ENCODE measurements around the gene MELTF.

The MELTF gene

DNA sequence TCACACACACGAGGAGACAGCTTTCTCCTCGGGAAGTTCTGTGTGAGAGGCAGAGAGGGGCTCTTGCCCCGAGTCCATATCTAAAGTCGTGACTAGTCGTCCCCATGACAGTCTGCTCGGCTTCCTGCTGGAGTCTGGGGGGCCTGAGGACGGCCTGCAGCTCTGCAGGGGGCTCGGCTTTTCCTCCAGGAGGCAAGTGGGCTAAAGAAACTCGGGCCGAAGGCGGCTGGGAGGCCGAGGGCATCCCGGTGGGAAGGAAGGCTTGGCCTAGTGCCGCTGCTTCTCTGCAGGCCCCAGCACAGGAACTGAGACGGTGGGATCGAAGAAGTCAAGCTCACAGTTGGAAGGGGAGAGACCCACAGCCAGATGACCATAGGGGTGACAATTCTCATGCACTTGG lies 35.6 kb downstream of the MELTF start:
- no peak for DNase-seq (ENCODE audit: low spot score)

DNA sequence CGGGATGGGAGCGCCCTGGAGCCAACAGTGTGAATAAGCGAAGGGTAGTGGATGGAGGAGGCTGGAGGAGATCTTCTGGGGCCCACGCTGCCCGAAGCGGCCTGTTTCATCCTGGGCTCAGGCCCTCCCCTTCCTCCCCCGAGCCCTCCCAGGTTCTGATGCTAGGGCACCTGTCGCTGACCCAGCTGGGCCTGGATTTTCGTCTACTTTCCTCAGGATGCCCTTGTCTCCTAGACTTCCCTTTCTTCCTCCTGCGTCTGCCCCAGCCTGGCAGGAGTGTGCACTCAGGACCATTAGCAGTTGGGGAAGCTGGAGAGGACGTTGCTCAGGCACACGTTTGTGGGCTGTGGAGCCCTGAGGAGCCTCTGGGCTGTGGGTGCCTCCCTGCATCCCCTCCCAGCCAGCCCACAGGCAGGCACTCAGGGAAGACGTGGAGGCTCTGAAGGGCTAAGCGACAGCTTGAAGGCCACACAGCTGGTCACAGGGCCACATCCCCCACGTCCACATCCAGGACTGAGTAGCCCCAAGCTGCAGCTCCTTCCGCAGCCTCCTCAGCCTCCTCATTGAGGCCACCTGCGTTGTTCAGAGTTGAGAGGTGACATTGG lies 37.1 kb downstream of the MELTF start:
- DNase-seq (ENCODE audit: low spot score) = no peak

DNA sequence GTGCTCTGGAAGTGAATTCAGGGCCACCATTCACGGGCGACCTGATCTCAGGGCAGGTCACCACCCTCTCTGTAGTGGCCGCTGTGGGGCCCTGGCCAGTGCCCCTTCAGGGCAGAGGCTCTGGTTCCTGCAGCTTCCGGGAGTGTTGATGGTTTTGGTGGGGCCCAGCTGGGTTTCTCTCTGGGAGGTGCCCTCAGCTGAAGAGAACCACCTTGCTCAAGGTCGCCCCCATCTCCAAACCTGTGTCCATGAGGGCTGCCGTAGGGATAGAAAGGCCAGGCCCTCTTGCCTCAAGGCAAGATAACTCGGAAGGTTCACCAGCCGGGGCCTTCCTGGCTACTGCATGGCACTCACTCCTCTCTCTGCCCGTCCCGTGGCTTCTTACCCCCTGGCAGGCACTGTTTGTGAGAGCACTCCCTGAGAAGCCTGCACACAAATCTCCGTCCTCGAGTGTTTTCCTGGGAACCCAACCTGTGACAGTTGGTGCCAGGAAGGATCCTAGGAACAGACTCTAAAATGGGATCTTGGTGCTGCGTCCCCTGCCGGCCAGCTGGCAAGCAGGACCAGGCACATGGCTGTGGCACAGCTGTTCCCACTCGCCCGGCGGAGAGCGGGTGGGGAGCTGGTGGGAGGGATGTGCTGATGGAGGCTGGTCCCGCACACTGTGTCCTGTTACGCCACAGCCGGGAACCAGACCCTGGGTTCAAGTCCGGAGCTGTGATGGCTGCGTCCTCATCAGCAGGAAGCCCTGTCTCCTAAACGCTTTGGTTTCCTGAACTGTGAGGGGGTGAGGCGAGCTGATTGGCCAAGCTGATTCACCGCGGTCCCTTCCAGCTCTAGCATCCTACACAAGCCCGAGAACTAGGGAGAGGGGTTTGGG lies 37.8 kb downstream of the MELTF start:
- no peak for DNase-seq (ENCODE audit: low spot score)

DNA sequence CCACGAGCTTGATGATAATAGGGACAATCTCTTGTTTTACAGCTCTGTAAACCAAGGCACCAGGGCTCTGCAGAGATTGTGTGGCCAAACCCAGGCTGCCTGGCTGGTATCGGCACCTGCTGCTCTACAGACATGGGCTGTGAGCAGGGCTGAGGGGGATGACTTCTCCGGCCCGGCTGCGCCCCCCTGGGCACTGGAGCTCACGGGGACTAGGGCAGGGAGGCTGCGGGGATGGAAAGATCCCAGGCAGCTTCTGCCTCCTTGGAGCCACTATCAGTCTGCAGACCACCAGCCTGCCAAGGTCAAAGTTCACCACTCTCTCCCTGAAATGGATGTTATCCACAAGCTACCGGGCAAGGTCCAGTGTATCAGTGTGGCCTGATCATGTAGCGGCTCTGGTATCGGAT lies 39.0 kb downstream of the MELTF start:
- no peak for DNase-seq (ENCODE audit: low spot score)

DNA sequence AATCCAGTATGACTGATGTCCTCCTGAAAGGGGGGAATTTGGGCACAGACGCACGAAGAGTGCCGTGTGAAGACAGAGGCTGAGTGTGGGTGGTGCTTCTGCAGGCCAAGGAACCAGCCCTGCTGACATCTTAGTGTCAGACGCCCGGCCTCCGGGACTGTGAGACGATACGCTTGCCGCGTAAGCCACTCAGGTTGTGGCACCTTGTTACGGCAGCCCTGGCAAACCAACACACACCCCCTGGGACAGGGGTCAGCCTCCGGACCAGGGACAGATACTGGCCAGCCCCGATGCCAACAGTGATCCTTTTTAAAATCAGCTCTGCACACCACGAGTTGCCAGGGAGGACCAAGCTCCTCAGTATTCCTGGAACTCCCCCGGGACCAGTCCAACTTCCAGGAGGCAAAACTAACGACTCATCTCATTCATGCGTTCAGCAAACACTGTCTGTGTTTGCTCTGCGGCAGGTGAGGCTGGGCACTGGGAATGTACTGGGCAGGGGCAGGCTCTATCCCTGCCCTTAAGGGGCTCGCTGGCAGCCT lies 39.8 kb downstream of the MELTF start:
- no peak for DNase-seq (ENCODE audit: low spot score)

DNA sequence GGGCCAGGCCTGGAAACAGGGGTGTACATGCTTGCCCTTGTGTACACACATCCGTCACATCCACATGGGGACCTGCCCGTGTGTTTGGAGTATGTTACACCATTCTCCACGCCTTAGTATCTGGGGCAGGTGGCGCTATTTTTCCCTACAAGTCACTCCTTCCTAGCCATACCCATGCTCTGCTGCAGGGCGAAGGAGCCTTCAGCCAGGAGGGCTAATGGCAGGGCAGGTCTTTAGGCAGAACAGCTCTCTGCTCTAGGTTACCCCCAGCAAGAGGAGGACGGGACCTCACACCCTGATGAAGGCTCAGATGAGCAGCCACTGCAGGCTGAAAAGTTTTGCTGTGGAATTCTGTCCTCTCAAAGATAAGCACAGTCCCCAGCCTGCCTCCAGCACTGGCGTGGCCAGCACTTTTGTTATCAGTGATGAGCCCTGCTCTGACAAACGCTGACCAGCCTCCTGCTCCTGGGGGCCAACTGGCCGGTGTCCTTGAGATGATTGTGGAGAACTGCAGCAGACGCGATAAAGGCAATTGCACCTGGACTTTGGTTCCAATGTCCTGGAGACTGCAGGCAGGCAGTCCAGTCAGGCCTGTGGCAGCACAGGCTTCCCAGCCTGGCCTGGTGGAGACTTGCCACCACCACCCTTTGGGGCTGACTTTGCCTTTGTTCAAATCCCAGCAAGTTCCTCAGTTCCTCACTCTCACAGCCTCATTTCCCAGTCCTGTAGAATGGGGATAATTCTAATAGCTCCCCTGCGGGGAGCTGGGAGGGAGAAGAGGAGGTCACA lies 41.2 kb downstream of the MELTF start:
- no peak for DNase-seq (ENCODE audit: low spot score)

DNA sequence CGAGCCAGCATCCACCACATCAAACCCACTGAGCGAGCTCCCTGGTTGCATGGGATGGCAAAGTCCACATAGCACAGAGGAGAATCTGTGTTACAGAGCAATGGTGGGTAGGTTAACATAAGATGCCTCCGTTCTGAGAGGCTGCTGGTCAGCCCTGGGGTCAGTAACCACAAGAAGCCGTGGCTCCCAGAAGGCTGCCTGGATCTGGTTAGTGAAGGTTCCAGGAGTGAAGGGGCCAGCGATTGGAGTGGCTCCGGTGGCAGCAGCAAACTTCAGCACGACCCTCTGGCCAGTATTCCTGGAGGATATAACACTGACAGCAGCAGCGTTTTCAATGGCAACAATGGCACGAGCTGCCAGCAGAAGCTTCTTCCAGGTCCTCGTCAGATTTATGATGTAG lies 42.6 kb downstream of the MELTF start:
- no peak for DNase-seq (ENCODE audit: low spot score)

DNA sequence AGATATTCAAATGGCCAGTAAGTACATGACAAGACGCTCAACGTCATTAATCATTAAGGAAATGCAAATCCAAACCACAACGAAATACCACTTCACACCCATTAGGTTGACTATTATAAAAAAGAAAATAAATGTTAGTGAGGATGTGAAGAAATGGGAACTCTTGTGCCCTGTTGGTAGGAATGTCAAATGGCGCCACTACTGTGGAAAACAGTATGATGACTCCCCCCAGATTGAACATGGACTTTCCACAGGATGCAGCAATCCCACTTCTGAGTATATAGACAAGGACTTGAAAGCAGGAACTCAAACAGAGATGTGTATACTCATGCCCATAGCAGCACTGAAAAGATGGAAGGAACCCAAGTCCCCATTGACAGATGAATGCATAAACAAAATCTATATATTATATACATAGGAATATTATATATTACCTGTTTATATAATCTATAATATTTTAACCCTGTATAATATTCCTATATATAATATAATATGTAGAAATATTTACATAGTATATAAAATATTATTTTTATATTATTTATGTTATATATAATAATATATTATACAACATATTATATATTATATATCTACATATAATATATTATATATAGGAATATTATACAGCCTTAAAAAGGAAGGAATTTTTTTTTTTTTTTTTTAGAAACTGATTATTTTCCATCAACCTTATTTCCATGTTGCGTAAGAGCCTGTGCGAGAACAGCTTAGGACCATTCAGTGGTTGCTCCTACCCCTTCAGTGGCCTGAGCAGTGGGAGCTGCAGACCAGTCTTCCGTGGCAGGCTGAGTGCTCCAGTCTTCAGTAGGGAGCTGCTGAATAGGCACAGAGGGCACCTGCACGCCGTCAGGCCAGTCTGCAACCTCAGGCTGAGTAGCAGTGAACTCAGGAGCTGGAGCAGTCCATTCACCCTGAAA lies 43.4 kb downstream of the MELTF start:
- no peak for DNase-seq (ENCODE audit: low spot score)

DNA sequence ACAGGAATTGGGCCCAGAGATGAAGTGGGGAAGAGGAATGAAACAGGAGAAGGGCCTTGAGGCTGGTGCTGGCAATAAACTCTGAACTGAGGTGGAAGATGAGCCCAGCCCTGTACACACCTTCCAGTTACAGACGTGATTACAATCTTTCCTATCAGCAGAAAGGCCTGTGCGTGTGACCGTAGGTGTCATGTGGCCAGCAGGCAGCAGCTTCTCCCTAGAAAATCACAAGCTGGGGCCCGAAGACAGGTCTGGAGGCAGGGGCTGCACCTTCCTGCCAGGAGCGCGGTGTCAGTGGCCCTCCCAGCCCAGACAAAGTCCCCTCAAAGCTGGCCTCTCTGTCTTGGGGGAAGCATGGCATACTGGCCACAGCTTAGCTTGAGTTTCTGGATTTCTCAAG lies 44.3 kb downstream of the MELTF start:
- DNase-seq (ENCODE audit: low spot score) = no peak

DNA sequence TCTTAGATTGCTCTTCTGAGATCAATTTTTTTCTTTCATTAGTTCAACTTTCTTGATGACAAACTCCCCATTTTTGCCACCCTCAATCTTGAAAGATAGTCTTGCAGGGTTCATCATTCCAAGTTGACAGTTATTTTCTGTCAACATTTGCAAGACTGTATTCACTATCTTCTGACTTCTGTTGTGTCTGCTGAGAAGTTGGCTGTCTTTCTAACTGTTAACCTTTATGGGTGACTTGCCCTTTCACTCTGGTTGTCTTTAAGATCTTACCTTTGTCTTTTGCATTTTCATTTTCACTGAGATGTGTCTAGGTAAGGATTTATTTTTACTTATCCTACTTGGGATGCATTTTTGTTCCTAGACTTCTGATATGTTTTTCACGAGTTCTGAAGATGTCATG lies 46.4 kb downstream of the MELTF start:
- no peak for DNase-seq (ENCODE audit: low spot score)

DNA sequence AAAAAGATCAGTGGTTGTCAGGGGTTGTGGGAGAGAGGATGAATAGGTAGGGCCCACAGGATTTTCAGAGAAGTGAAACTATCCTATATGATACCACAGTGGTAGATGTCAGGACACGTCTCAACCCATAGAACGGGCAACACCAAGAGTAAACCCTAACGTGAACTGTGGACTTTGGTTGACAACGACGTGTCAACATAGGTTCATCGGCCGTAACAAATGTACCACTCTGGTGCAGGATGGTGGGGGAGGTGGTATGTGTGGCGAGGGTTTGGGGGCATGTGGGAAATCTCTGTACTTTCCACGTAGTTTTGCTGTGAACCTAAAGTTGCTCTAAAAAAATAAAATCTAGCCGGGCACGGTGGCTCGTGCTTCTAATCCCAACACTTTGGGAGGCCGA lies 48.0 kb downstream of the MELTF start:
- no peak for DNase-seq (ENCODE audit: low spot score)

DNA sequence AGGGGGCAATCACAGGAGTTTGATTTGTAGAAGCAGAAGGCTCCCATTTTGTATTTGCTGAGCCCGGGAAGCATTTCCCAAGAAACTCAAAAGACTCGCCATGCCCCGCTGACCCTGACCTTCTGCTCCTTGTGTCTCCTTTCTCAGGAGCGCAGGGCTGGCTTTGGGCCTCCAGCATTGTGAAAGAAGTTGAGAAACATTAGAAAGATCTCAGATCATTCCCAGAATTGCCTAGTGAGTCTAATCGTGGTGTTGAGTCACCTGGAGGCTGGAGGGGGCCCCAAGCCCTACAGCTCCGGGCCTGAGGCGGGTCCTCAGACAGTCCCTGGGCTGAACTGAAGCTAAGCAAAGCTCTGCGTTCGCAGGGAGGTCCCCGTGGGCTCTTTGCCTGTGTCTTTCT lies 50.1 kb downstream of the MELTF start:
- no peak for DNase-seq (ENCODE audit: low spot score)

DNA sequence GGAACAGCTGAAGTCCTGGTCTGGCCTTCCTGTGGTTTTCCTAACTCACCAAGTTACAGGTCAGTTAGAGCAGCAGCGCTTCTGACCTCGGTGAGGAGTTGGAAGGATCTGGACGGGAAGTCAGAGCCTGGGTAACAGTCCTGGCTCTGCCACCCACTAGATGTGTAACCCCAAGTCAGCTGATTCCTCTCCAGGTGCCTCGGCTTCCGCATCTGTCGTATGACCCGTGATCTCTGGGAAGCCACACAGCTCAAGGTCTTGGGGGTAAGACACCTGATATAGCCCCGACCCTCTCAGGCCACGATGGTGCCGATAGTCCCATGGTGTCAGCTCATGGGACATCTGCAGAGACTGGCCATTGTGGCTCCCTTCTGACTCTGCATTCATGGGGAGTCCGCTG lies 52.7 kb downstream of the MELTF start:
- no peak for DNase-seq (ENCODE audit: low spot score)

DNA sequence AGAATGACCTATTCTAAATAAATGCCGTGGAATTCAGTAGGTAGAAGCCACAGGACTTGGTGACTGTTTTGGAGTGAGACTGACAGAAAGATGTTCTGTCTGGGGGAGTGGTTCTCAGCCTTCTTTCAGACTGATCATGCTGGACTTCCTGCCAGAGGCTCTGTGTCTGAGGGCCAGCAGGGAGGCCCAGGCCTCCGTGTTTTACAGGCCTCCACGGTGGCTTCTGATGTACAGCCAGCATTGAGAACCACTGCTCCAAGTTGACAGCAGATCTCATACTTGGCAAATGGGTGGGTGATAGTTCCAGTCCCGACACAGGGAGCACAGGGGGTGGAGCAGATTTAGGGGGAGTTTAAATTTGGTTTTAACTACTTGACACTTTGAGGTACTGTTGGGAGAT lies 54.3 kb downstream of the MELTF start:
- no peak for DNase-seq (ENCODE audit: low spot score)

DNA sequence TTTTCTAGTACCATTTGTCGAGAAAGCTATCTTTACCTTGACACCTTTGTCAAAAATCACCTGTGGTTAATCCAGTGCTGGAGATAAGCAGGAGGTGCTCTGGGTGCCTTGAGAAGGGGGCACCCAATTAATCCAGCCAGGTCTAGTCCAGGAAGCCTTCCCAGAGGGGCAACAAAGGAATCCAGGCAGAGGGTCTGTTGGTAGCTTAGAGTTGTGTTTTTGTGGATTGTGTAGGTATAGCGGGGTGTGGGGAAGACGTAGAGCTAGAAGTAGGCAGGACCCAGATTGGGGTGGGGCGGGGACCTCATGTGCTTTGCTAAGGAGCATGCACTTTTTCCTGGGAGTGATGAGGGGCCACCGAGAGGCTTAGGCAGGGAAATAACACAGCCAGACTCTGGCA lies 55.0 kb downstream of the MELTF start:
- DNase-seq (ENCODE audit: low spot score) = no peak

DNA sequence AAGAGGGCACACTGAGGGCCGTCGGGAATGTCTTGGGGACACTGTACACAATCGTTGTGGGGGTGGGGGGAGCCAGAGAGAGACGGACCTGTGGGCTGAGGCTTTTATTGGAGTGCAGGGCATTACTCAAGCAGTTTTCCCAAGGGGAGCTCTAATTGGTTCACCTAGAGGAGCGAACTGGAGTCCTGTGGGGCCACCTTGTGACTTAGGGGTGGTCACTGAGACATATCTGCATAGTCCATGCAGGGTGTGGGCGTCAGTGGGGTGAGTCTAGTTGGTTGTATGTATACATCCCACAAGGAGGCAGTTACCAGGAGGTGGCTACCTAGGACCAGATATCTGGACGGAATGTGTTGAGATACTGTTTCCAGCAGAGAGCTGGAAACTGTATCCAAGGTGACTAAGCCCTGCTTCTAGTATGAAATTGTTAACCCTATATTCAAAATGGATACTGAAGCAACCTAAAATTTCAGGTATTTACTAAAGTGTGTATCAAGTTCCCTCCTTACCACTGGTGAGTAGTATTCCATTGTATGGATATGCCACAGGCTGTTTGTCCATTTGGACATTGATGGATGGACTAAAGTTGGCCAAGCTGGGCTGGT lies 58.4 kb downstream of the MELTF start:
- DNase-seq (ENCODE audit: low spot score) = peak; percentile 43

DNA sequence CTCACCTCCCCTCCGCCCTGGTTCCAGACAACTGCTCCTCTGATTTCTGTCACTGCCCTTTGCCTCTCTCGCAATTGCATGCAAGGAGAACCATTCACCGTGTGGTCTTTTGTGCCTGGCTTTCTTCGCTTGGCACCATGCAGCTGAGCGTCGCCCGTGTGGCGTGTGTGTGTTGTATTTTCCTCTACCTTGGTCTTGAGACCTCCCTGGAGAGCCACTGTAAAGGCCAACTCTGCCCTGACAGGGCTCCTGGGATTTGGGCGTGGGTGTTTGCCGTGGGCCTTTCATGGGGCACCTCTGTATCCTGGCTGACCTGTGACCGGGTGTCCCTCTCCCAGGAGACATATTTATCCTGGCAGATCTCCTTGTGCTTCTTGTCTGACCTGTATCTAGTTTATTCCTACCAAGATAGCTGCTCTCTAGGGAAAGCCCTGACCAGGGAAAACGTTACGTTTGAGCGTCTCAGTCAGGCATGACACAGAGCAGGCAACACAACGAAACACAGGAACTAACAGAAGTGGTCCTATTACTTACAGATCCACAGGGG lies 59.0 kb downstream of the MELTF start:
- DNase-seq (ENCODE audit: low spot score) = no peak

DNA sequence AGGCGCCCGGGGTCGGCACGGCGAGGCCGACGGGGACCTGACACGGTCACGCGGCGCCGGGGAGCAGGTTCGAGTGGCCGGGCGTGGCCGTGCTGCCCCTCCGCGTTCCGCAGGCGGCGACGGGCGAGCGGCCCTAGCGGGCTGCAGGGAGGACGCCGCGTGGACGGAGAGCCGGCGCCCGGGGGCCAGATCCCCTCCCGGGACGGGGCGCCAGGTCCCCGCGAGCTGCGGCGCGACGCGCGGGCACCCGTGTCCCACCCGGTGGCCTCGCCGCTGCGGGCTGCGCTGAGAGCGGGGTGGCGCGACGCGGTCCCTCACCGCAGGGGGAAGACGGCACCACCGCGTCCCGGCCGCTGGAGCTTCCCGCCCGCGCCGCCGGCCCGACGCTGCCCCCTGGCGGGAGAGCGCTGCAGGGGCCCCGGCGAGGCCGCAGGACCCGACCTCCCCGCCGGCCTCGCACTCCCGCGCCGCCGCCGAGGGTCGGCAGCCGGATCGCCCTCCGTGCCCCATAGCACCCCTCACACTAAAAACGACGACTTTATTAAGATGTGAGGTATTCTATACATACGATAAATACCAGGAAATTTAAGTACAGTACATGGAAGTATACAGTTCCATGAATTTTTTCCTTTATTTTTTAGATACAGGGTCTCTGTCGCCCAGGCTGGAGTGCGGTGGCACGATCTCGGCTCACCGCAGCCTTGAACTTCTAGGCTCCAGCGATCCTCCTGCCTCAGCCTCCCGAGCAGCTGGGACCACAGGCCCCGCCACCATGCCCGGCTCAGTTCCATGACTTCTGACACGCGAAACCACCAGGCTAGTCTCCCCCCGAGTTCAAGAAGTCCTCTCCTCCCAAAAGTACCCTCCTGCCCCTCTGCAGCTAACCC lies 59.7 kb downstream of the MELTF start:
- DNase-seq (ENCODE audit: low spot score) = peak; percentile 65

DNA sequence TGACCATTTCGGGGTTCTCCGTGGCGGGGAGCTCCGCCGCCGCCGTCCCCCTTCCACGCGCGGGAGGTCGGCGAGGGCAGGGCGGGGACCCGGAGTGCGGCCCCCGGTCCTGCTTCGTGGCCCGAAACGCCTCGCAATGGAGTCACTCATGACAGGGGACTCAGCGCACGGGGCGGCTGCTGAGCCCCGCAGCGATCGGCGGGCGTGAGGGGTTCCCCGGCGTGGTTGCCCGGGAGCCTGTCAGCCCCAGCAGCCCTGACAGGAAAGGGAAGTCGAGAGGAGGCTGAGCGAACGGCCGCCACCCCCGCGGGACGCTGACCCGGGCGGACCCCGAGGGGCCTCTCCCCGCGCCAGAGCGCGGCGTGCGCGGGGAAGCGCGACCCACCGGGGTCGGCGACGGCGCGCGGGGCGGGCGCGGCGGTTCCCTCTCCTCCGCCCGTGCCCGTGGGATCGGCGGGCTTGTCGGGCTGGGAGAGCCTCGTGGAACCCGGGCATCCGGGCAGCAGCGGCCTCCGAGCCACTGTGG lies 60.4 kb downstream of the MELTF start:
- DNase-seq (ENCODE audit: low spot score) = peak; percentile 7
